GM19238 (cell line): Measurements from ENCODE around the gene DCANP1.

ENCODE experiments used
- DNase-seq: peaks from one replicate; pipeline ENCODE4 v3.0.0; 2011; ENCODE audit warnings: low spot score; ENCODE audit not compliant: insufficient read length

Gene DCANP1

GRCh38 chr5:135426102-135427082, 20.8 kb downstream of the DCANP1 start:
- peak; percentile 27 for DNase-seq

GRCh38 chr5:135425641-135426040, 21.5 kb downstream of the DCANP1 start:
- DNase-seq: no peak

DNA sequence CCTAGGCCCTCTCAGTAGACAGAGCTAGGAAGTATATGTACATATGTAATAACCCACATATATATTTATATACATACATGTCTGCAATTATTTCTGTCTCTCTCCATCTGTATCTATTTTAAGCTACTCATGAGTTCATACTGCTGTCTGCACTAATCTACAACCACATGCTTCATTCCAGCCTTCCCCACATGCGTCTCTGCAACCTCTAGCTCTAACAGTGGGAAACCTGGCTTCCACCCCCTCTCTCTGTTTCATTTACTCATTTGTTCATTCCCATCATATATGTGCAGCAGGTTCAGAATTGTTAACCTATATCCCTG, 23.3 kb downstream of the DCANP1 start:
- DNase-seq: no peak

DNA sequence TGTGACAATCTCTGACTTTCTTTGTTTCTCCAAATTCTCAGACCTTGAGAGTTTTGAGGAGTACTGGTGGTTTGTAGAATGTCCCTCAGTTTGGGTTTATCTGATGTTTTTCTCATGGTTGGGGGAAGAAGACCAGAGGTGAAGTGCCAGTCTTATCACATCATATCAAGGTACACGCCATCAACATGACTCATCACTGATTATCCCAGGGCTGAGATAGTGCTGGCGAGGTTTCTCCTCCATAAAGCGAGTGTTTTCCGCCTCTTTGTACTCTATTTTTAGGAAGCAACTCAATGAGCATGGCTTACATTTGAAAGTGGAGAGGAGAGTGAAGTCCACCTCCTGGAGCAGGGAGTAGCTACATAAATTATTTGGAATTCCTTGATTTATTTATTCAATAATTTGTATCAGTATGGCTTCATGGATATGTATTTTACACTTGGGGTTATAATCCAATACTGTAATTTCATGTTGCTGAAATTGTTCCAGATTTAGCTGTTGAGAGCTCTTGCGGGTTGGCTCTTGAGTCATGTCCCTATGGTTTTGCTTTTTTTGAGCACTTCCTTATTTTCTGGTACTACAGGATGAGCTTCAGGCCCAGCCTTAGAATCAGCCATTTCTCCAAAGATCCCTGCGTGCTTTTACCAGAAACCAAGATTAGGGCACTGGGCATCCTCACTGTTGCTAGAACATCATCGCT, 23.9 kb downstream of the DCANP1 start:
- no peak for DNase-seq

DNA sequence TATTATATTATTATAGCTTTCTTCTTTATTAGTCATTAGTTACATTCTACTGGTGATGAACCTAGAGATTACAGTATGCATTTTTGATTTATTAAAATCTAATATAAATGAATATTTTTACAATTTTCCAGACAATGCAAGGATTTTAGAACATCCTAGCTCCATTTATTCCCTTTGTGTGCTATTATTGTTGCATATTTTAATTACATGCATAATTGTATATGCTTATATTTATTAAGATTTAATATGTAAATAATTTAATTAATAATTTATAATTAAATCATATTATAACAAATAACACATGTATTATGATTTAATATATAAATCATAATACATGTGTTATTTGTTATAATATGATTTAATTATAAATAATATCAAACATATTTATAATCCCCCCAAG, 24.7 kb downstream of the DCANP1 start:
- no peak for DNase-seq

DNA sequence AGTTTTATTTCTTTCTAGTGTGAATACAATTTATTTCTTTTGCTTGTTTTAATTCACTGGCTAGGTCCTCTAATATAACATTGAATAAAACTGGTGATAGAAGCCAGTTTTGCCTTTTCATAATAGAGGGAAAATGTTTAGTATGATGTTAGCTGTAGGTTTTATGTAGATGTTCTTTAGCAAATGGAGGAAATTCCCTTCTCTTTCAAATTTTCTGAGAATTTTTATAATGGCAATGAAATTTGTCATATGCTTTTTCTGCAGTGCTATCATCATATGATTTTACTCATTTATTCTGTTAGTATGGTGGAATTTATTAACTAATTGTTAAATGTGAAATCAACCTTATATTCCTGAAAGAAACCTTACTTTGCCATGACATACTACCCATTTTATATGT, 30.1 kb downstream of the DCANP1 start:
- DNase-seq: no peak

DNA sequence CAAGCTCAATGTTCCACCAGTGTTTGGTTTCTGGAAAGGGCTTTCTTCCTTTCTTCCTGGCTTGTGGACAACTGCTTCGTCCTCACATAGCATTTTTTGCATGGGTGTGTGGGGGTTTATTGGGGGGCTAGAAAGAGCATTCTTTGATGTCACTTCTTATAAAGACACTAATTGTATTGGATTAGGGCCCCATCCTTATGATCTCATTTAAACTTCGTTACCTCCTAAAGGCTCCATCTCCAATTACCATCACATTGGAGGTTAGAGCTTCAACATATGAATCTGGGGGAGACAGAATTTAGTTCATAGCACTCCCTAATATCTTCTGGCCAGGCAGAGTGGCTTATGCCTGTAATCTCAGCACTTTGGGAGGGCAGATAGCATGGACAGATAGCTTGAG, 42.1 kb downstream of the DCANP1 start:
- DNase-seq: no peak

GRCh38 chr5:135402031-135402430, 45.1 kb downstream of the DCANP1 start:
- no peak for DNase-seq

DNA sequence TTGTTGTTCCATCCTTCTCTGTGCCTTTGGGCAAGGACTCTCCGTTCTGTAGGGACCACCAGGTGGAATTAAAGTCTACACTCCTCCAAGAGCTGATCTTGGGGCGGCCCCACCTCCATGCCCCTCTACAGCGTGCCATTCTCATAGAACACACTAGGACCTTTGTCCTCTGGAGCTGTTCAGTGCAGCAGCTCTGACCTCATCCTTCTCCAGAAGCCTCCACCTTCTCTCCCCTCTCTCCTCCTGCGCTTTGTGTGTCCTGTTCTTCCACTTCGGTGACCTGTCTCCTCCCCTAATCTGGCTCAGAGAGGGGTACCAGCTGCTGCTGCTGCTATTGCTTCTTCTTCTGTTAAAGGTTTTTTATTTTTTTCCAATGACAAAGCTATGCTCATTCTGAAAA, 46.3 kb downstream of the DCANP1 start:
- no peak for DNase-seq

GRCh38 chr5:135399794-135400542, 47.2 kb downstream of the DCANP1 start:
- DNase-seq: no peak

GRCh38 chr5:135398855-135399793, 48.0 kb downstream of the DCANP1 start, which contains the start of gene MACROH2A1:
TSS of gene MACROH2A1 (minus strand) at chr5:135399231. CDS start at chr5:135389093, 10,138 bp downstream.
- peak; percentile 86 for DNase-seq

- peak; percentile 35 for DNase-seq
Measured at GRCh38 chr5:135398160-135398854, 48.8 kb downstream of the DCANP1 start.

DNA sequence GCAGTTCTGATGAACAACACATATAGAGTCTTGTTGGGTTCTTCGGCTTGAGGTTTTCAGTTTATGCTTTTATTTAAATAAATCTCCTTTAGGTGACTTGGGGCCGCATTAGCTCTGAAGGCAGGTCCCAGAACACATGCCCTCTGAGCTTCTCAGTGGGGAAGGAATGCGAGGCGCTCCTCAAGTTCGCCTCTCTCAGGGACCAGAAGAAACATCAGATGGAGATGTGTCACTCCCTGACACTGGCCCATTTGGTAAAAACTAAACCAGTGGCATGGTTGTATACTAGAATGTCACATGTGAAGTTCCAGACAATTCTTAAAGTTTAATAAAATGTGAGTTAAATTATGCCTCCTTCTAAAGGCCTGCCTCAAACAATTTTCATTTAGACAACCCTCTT, 50.1 kb downstream of the DCANP1 start:
- DNase-seq: no peak

DNA sequence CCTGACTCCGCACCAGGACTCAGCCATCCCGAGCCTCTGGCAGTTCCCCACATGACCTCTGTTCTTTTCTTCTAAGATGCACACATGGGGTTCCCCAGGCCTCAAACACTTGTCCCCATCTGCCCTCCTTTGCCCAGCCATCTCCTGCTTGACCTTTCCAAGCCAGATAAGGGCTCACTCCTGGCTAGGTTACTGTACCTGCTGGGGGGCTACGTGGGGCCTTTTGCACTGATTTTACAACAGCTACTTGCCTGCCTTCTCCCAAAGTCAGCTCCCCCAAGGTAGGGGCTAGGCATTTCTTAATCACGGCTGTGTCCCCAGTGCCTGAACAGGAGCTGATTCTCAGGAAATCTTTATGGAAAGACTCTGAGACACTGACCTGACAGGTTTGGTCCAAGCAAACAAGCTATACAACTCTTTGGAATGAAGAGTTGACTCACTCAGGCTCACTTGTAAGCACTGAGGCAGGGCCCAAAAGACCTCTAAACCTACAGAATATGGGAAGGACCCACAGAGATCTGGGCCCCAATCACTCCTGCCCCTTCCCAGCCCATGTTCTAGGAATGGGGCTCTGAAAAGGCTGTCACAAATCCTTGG, 50.6 kb downstream of the DCANP1 start:
- no peak for DNase-seq

DNA sequence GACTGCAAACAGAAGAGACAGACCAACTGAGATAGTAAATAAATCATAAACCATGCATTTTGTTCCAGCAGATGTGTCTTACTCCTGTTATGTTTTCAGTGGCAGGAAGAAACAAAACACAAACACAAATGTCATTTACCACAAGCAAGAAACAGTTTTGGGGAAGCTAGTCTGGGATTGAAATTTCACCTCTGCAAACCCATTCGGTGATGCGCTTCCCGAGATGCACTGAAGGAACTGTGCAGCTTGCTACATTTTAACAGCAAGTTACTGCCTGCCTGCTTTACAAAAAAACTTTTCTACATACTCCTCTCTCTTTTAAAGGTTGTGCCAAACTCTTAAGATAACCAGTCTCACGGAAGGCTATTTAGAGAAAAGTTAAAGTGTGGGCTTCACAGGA, 51.3 kb downstream of the DCANP1 start:
- no peak for DNase-seq

DNA sequence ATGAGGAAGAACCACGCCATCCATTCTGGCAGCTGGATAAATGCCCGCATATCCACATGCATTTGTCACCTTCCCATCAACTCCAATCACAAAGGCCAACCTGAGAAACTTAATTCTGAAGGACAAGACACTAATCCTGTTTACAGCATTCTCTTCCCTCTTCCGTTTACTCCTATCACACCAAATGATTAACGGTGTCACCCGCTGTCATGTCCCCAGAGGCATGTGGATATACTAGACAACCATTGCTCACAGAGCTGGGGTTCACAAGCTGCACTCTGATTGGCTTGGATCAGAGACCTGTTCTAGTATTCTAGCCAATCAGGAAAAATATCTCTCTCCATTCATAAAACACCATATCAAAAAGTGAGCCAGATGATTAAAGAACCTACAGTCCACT, 51.7 kb downstream of the DCANP1 start:
- no peak for DNase-seq
